Activated T-helper 9 cell treated with anti-CD3 and anti-CD28 coated beads, Interleukin-2, amount 50 U/mL, for 16 hours (primary cell): ENCODE data around the gene TMEM208.
A peak's percentile ranks its signal among the peaks of the same experiment; 100 is the strongest.

Experiments
- DNase-seq: peaks from one replicate; pipeline ENCODE4 v3.0.0-alpha.2; 2020; ENCODE audit warnings: low read depth

TMEM208 gene

DNA sequence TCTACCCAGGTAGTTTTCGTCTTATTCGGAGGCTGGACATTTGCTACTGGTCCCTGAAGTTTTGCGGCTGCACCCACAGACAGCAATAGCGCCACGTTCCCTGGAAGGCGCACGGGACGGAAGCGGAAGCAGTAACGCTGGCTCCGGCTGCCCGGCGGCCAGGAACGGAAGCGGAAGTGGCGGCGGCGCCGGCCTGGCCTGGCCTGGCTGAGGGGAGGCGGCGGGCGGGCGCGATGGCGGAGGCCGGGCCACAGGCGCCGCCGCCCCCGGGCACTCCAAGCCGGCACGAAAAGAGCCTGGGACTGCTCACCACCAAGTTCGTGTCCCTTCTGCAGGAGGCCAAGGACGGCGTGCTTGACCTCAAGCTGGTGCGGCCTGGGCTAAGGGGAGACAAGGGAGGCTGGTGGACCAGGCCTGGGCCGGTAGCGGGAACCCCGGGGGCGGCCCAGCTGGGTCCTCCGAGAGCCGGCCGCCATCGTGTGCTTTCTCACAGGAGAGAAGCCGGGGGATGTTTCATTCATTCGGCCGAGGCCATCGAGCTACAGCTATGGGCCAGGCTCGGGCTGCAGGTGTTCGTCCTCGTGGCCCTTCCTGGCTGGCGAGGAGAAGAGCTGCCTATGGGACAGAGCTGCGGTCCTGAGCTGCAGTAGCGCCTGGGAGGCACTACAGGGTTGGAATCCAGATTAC, 34.8 kb upstream of the TMEM208 start, which contains the start of gene E2F4:
Gene E2F4 (plus strand): TSS at position 161 of the 687 bp plus-strand sequence. CDS start 73 bp downstream, at position 234.
- DNase-seq: peak; percentile 80

DNA sequence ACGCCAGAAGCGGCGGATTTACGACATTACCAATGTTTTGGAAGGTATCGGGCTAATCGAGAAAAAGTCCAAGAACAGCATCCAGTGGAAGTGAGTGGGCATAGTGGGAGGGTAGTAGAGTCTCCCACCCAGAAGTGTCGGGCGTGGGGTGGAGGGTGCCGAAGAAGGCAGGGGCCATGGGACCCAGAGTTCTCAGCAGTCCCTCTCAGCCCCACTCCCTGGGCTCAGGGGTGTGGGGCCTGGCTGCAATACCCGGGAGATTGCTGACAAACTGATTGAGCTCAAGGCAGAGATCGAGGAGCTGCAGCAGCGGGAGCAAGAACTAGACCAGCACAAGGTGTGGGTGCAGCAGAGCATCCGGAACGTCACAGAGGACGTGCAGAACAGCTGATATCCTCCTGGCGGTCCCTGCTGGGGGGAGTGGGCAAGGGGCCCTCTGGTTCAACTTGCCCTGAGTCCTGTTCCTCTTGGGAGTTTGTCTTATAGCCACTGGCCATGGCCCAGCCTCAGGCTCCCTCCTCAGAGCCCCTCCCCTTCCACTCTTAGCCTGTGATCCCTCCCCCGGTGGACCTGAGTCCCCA, 34.1 kb upstream of the TMEM208 start:
- DNase-seq: no peak

GRCh38 chr16:67193536-67193935, 33.4 kb upstream of the TMEM208 start:
- DNase-seq: no peak

GRCh38 chr16:67194260-67194659, 32.7 kb upstream of the TMEM208 start:
- no peak for DNase-seq

DNA sequence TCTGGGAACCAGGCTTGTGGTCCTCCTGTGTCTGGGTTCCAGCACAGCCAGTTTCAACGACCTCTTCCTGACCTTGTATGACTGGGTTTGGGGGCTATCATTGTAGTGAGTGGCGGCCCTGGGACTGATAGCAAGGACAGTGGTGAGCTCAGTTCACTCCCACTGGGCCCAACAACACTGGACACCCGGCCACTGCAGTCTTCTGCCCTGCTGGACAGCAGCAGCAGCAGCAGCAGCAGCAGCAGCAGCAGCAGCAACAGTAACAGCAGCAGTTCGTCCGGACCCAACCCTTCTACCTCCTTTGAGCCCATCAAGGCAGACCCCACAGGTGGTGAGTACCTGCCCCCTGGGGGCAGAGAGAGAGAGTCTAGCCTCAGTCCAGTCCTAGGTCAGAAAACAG, 31.3 kb upstream of the TMEM208 start:
- no peak for DNase-seq

DNA sequence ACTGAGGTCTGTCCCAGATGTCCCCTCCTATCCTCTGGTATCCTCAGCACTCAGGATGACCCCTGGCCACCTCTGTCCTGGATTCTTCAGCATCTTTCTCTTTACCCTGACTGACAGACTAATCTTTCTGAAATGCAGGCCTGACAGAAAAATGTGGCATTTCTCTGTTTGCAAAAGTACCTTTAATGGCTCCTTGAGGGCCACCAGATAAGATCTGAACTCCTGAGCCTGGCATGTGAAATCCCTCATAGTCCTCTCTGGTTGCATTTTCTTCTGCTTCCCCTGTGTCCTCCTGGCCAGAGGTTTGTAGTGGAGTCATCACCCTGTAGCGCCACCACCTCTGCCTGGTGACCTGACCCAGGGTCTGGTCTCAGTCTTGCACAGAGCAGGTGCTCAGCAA, 30.0 kb upstream of the TMEM208 start:
- no peak for DNase-seq

DNA sequence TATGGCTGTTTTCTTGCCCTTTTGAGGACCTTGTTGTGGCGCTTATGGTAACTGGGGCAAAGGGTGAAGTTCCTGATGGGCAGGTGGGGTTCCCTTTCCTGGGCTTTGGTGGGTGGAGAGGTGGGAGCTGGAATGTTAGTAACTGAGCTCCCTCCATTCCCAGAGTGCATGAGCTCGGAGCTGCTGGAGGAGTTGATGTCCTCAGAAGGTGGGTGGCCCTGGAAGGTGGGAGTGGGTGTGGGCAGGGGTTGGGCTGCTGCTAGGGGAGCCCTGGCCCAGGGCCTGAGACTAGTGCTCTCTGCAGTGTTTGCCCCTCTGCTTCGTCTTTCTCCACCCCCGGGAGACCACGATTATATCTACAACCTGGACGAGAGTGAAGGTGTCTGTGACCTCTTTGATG, 29.2 kb upstream of the TMEM208 start:
- DNase-seq: no peak

DNA sequence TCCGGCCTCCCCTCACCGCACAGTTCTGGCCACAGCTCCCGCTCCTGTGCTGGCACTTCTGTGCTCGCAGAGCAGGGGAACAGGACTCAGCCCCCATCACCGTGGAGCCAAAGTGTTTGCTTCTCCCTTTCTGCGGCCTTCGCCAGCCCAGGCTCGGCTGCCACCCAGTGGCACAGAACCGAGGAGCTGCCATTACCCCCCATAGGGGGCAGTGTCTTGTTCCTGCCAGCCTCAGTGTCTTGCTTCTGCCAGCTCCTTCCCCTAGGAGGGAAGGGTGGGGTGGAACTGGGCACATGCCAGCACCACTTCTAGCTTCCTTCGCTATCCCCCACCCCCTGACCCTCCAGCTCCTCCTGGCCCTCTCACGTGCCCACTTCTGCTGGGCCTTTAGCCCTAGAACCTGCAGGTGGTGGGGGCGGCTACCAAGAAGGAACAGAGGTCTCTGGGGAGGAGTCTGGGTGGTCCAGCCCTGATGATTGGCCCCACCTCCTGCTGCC, 28.6 kb upstream of the TMEM208 start:
- DNase-seq: no peak

DNA sequence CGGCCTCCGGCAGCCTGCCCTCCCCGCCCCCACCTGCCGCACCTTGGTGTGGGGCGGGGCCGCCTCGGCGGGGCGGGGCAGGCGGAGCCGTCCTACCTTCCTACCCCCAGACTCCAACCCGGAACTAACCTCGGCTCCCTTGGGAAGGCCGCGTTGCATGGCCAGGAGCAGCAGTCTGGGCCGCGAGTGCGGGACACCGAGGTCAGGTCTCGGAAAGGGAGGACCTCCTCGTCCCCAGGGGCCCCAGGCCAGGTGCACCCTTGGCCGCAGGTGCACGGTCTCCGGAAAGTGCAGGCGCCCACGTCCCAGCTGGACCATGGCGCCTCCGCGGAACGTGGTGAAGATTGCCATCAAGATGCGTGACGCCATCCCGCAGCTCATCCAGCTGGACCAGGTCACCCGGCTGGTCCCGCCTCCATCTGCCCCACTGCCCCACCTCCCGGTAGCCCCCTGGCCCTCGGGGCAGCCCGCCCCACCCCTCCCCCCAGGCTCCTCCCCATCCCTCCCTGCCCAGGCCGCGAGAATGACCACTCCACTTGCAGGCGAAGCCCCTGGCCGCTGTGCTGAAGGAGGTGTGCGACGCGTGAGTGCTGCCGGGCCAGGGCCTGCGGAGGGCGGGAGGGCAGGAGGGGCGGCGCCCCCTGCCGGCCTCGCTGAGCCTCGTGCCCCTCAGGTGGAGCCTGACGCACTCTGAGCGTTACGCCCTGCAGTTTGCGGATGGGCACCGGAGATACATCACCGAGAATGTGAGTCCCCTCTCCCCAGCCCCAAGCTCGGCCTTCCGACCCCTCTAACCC, 27.7 kb upstream of the TMEM208 start, which contains the start of gene ELMO3:
Gene ELMO3 (plus strand): TSS at position 121 of the 797 bp plus-strand sequence. CDS start 196 bp downstream, at position 317.
- no peak for DNase-seq

- no peak for DNase-seq
Measured at GRCh38 chr16:67199808-67200198, 27.1 kb upstream of the TMEM208 start.

DNA sequence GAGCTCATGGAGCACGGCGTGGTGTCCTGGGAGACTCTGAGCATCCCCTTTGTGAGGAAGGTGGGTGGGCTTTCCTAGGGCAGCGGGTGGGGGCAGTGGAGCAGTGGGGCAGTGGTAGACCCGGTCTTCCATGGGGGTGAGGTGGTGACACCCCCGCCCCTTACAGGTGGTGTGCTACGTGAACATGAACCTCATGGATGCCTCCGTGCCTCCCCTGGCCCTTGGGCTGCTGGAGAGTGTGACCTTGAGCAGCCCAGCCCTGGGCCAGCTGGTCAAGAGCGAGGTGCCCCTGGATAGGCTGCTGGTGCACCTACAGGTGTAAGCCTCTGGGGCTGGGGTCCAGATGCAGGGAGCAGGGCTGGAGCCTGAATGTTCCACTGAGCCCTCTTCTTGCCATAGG, 26.4 kb upstream of the TMEM208 start:
- DNase-seq: no peak

- DNase-seq: no peak
Measured at GRCh38 chr16:67201411-67202345, 25.3 kb upstream of the TMEM208 start.

DNA sequence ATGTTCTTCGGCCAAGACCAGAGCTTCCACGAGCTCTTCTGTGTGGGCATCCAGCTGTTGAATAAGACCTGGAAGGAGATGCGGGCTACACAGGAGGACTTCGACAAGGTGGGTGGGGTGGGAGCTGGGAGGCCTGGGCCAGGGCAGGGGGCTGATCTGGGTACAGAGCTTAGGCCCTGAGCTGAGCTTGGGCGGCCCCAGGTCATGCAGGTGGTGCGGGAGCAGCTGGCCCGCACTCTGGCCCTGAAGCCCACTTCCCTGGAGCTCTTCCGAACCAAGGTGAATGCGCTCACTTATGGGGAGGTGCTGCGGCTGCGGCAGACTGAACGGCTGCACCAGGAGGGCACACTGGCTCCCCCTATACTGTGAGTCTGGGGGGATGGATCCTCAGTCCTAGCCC, 24.5 kb upstream of the TMEM208 start:
- no peak for DNase-seq

DNA sequence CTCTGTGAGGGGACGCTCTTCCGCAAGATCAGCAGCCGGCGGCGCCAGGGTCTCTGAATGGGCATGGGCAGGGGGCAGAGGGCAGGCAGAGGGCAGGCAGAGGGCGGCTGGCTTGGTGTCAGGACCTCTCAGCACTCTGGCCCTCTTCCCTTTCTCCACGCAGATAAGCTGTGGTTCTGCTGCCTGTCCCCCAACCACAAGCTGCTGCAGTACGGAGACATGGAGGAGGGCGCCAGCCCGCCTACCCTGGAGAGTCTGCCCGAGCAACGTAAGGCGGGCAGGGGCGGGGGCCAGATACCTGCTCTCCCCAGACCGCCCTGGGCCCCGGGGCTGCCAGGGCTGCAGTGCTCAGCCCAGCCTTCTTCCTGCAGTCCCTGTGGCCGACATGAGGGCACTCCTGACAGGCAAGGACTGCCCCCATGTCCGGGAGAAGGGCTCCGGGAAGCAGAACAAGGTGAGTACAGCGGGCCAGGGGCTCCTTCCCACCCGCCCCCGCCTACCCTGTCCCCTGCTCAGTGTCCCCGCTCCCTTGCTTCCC, 23.9 kb upstream of the TMEM208 start:
- no peak for DNase-seq

GRCh38 chr16:67204076-67204475, 22.9 kb upstream of the TMEM208 start:
- no peak for DNase-seq

GRCh38 chr16:67206129-67206837, 20.6 kb upstream of the TMEM208 start:
- no peak for DNase-seq

- DNase-seq: no peak
Measured at GRCh38 chr16:67206838-67207248, 20.1 kb upstream of the TMEM208 start.

DNA sequence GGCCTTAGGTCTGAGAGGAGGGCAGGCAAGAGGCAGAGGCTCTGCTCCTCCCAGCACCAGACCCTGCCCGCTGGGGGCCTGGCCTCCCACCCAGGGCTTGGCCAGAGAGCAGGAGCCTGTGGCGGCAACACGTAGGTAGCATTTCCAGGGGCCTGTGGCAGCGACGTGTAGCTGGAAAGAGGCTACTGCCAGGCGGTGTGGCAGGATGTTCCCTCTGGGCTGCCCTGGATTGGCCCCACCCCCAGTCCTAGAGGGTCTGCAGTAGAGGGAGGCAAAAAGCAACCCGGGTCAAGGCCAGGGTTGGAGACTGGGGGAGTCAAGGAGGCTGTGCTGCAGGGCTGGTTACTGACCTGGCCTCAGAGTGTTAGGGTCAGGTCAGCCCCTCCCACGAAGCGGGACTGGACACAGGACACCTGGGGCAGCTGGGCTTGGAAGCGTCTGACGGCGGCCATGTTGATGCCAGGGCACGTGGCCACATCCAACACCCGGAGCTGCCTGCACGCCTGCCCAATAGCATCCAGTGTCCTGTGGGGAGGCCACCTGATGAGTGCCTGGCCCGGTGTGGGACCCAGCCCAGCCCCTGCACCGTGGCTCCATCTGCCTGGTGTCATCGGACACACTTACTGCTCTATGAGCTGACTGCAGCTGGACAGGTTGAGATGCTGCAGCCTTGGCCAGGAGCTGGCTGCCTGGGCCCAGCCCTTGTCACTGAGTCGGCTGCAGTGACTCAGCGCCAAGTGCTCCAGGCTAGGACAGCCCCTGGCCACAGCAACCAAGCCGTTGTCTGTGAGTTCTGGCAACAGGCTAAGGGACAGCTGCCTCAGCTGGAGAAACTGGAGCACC, 19.5 kb upstream of the TMEM208 start:
- no peak for DNase-seq

DNA sequence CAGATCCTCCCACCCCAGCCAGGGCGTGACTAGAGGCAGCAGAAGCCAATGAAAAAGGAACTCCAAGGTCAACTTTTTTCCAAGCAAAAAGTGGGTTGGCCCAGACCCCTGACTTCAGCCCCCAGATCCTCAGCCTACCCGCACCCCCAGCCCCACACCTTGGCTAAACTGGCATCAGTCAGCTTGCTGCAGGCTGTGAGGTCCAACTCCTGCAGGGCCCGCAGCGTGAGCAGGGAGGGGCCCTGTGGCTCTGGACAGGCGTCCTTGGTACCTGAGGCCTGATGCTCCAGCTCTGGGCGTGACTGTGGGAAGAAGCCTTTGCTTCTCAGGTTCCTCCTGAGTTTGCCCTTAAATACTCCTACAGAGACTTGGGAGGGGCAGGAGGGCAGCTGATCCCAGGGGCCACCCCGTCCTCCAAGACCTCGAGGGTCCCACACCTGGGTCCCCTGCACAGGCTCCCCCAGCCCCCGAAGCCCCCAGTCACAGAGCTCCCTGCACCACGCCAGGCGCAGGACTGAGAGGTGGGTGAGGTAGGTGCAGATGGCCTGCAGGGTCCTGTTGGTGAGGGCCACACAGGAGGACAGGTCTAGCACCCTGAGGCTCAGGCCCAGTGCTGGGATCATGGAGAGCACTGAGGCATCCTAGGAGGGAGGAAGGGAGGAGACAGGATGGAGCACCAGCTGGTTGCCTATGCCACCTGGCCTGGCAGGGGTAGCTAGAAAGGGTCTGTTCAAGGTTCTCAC, 18.6 kb upstream of the TMEM208 start:
- no peak for DNase-seq
